GM19452 (cell line): ENCODE data around the gene MLIP.

Experiments used
- ATAC-seq: cut with Tn5 transposase; IDR thresholded peaks from one replicate; pipeline ENCODE4 v1.9.1; 2021; ENCODE audit not compliant: unreplicated experiment

MLIP gene

DNA sequence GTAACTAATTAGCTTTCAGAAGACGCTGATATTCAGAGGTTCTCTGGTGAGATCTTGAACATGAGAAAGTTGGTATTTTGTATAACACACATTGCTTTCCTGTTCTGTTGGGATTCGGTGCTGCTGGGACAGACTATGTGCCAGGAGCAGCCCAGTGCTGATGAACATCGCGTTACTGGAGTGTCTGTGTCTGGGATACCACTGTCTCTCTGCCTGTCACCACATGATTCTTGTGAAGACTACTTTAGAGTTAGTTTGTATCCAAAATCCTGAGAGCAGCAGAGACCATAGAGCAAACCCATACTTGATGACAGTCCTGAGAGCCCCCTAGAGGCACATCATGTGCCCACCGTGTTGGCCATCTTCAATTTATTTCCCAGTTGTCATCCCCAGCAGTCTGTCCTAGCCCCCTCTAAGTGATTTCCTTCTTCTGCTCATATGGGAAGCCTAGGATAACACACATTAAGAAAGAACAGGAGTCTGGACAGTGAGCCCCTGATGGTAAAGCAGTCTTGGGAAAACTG is 155.2 kb downstream of the MLIP start:
- no peak for ATAC-seq

GRCh38 chr6:54267798-54268197 is 156.6 kb downstream of the MLIP start:
- no peak for ATAC-seq

- ATAC-seq: no peak
These were observed 162.1 kb downstream of the MLIP start for GRCh38 chr6:54273214-54273820.

DNA sequence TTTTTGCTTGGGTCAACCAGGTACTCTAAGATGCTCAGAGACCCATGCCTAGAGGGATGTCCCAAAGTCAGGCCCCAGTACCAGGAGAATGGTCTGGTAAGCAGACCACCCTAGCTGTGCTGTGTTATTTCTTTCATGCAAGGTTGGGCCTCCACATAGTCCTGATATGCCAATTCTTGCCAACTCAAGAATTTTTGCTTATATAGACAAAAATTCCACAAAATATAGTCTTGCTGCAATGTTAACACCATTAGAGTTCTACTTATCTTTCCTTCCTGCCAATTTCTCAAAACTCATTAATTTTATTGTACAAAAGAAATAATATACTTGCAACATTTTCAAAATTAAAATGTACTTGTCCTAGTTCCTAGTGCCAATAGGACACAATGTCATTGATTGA is 163.1 kb downstream of the MLIP start:
- ATAC-seq: no peak

DNA sequence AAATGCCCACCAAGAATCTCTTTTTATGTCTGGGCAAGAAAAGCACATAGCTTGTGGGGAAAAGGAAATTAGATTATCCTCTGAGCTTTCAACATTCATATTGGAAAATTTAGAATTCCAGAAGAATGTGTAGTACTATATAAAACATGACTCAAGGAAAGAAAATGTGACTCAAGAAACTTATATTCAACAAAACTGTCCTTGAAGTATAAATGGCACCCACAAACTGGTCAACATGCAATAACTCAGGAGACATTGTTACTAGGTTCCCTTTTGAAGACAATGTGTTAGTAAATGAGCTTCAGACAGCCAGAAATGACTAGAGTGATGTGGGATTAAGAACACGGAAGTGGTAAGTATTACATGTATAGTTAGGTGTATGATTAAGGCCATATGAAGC is 170.9 kb downstream of the MLIP start:
- no peak for ATAC-seq

- no peak for ATAC-seq
These were observed 173.1 kb downstream of the MLIP start for GRCh38 chr6:54284161-54284860.

DNA sequence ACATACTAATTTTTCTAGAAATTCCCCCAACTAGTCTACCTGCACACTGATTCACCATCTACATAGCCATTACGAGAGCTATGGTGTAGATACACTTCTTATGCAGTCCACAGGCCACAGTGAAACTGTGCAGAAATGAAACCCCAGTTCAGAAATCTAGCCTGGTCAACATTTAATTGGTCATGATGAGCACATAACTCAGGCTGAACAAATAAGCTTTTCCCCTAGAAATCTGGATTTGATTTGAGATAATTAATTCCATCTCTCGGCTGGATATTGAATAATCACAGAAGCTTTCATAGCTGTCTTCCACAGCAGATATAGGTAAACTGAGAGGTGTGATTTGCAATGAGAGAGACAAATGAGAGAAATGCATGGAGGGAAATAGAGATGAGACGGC is 174.4 kb downstream of the MLIP start:
- ATAC-seq: no peak

DNA sequence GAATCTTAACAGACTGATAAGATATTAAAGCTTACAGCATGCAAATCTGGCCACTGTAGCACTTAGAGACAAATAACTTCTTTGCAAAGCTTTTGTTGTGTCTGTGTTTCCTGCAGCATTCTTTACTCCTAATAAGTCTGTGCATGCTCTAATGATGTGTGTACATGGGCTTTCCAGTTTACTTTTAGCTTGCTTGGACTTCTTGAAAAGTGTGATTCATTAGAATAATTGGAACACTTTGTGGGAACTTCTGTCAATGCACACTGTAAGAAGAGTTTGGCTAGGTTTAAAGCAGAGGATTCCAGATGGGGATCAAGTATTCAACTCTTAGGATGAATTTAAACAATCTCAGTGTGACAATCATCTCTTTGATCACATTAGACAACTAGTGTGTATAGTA is 174.9 kb downstream of the MLIP start:
- no peak for ATAC-seq

DNA sequence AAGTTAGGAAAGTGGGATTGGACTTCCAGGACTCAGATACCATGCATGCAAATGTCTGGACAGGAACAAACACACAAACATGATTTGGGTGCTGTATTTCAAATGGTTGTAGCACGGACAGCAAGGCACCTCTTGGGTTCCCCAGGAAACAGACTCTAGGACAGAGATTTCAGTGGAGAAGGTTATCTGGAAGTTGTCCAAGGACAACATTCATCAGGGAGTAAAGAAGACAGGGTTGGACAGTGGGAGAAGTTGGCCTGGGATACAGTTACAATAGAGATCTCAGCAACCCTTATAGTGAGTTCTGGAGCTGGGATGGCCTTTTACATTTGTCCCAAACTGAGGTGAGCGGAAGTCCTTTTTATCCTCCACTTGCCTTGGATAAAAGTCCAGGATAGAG is 177.2 kb downstream of the MLIP start:
- ATAC-seq: no peak

DNA sequence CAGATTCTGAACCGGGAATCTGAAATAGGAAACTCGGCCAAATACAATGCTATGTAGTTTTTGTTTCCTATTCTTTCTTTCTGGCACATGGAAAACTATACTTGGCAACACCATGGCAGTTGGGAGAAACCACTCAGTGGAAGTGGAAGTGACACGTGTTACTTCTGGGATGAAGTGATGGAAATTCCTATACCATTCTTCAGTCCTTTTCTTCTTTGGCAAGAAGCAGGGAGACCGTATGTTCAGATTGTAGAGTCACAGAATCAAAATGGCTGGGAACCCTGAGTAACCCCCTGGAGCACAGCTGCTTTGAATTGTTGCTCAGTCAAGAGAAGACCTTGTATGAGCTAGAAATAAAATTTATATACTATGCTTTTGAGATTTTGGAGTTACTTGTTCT is 178.2 kb downstream of the MLIP start:
- no peak for ATAC-seq

DNA sequence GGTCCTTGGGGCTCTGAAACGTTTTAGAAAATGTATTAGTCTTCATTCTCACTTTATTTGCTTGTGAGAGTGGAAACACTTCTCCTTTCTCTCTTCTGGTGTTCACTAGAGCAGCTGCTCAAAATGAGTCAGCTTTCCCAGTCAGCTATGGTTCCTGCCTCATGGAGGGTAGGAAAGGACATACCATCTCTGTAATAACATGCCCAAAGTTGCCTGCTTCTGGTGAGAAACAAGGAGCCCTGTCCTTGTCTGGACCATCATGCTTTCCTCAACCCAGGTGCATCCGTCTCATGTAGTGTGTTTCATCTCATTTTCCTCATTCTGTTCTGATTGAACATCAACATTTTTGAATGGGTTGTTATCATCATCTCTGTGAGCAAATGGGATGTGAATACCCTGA is 179.9 kb downstream of the MLIP start:
- ATAC-seq: peak; percentile 72

GRCh38 chr6:54291738-54292137 is 180.5 kb downstream of the MLIP start:
- ATAC-seq: peak; percentile 92

DNA sequence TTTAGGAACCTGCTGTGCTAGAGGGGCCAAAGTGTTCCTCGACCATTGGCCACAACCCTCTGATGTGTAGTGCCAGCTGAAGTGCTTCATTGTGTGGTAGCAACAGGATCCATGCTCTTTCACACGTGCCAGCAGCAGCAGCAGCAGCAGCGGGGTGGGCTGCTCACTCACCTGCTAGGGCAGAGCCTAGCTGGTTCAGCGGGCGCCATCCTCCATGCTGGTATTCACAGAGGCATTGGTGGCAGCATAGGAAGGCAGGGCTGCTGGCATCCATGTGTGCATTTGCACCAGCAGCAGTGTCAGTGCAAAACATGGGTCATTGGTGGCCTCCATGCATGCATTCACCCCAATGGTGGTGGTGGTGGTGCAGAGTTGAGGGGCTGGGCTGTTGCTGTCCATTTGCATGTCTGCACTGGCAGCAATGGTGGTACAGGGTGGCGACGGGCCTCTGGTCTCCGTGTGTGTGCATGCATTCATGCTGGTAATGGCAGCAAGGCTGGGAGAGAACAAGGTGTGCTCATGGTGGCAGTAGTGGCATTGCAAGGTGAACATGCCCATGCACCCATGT is 183.8 kb downstream of the MLIP start:
- ATAC-seq: no peak

- ATAC-seq: no peak
These were observed 188.5 kb downstream of the MLIP start for GRCh38 chr6:54299542-54300269.

GRCh38 chr6:54301770-54302169 is 190.5 kb downstream of the MLIP start:
- ATAC-seq: no peak

- ATAC-seq: peak; percentile 68
These were observed 196.2 kb downstream of the MLIP start for GRCh38 chr6:54307439-54307910.

- peak; percentile 33 for ATAC-seq
These were observed 197.2 kb downstream of the MLIP start, which contains the start of gene TINAG for GRCh38 chr6:54308289-54308985. Gene TINAG (plus strand): TSS chr6:54308441. CDS start chr6:54308551, 110 bp downstream.

DNA sequence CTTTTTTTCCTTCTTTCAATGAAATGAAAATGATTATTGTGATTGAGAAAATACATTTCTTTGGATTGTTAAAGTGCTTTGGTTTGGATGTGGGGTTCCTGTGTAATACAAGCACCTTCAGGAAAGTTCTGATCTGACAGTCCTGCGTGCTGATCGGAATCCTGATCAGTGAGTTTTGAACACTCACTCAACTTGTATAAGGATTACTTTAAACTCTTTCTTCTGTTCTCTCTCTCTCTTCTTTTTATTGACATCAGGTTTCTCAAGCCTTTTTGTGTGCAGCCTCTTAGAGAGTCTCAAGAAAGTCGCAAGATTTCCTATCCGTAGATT is 197.7 kb downstream of the MLIP start:
- no peak for ATAC-seq

GRCh38 chr6:54310377-54311152 is 199.3 kb downstream of the MLIP start:
- ATAC-seq: no peak

DNA sequence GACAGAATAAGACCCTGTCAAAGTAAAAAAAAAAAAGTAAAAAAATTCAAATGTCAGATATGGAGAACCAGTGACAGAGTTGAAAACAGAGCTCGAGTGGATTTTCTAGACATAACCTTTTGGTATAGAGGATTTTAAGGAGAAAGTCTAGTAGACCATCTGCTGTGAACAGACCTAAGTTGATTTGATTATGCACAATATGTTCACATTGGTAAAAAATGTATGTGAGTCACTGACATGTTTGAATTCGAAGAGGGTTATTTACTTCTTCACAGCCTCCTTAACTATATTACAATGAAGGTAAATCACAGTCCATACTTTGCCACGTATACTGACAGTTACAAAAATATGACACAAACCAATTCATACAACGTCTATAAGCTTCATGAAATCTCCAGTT is 204.4 kb downstream of the MLIP start:
- no peak for ATAC-seq
